GM18519 (cell line): ENCODE results near the gene SESN2.

Source experiments
- ATAC-seq: cut with Tn5 transposase; IDR thresholded peaks from one replicate; pipeline ENCODE4 v1.9.1; 2021; ENCODE audit warnings: mild to moderate bottlenecking, moderate library complexity; ENCODE audit not compliant: unreplicated experiment, low FRiP score

The SESN2 gene

DNA sequence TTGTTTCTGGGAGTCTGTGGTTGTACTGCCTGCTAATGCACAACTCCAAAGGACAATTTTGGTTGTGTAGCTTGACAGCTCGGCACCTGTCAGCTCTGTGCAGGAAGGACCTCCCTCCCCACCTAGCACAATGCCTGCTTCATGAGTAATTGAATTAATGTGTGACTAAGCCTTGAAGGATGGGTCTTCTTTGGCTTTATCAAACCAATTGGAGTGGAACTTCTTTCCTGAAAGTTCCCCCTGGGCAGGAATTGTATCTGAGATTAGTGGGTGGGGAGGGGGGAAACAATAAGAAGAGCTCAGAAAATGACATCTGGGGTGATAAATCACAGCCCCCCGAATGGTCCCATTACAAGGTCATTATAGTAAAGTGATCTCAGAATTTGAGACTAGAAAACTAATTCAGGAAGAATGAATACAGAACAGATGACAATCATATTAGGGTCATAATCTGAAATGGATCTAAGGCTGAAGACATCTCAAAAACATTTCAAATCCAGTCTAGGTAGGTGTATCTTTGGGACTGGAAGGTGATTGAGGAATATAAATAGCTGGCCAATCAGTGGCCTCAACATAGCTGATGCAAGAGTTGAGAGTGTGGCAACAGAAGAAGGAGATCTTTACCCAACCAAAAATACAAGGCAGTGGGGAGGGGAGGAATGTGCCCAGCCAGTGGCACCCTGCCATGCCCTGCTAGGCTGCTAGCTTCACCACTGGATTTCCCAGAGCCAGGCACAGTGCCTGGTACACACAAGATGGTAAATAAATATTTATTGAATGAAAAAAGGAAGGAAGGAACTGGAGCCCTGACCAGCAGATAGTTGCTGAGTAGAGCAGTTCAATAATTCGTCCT lies 10.1 kb upstream of the SESN2 start:
- ATAC-seq, result no peak

DNA sequence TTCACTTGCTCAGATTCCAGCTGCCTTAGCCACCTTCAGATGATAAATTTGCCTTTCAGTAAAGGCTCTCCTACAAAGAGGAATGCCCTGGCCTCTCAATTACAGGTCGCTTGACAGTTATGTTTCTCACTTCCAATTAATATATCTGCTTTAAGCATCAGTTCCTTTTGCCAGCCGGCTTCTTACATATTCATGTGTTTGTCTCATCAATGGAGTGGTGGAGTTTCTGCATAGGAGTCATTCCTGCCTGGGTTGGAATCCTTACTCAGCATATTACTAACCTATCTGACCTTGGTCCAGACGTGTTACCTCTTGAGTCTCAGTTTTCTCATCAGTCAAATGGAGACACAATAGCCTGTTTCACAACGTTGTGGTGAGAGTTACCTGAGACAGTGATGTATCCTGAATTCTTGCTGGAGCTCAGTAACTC lies 9.4 kb upstream of the SESN2 start:
- ATAC-seq, result no peak

DNA sequence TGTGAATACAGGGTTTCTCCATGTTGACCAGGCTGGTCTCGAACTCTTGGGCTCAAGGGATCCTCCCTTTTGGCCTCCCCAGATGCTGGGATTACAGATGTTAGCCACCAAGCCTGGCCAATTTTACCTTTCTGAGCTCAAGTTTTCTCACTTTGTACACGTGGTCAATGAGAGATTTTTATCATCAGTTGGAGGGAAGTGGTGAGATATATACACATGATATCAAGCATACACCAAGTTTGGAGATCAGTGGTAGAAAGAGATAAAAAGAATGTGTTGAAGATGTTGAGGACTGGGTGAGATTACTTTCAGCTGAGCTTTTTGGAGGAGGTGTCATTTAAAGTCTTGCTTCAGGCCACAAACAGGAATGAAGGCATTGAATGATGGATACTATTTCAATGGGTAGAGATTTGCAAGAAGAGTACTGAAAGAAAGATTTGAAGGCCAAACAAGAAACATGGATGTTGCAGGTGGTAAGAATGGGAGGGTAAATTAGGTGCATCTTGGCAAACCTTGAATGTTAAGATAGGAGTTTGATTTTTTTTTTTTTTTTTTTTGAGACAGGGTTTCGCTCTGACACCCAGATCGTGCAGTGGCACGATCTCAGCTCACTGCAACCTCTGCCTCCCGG lies 3.0 kb upstream of the SESN2 start:
- no peak for ATAC-seq

DNA sequence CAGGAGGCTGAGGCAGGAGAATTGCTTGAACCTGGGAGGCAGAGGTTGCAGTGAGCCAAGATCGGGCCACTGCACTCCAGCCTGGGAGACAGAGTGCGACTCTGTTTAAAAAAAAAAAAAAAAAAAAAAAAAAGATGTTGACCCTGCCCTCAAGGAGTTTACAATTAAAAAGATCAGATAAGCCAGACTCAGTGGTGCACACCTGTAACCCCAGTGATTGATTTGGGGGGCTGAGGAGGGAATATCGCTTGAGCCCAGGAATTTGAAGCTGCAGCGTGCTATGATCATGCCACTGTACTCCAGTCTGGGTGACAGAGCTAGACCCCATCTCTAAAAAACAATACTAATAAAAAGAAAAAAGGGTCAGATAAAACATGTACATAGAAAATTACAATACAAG lies 1.6 kb upstream of the SESN2 start:
- ATAC-seq, result no peak

DNA sequence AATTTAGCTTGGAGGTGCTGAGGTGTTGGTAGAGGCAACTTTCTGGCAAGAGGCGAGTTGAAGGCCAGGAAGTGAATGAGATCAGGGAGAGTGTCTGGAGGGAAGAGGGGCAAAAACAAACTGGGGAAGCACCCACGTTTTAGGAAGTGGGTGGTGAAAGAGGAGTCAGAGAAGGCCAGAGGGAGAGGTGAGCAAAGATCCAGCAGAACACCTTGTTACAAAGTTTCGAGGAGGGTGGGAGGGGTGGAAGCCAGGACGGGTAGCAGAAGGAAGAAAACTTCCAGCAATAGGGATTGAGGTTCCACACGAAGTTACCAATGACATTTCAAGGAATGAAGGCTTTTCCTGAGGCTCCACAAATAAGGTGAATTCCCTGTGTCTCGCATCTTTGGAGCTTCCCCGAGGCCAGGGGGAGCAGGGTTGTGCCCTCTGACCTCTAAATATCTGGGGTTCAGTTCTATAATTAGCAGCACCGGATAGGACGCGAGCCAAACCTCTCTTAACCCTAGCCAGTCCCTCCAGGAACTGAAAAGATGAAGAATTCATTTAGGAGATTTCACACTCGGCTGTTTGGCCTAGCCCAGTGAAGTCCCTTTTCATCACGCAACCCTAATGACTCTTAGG lies 578 bp upstream of the SESN2 start:
- no peak for ATAC-seq

DNA sequence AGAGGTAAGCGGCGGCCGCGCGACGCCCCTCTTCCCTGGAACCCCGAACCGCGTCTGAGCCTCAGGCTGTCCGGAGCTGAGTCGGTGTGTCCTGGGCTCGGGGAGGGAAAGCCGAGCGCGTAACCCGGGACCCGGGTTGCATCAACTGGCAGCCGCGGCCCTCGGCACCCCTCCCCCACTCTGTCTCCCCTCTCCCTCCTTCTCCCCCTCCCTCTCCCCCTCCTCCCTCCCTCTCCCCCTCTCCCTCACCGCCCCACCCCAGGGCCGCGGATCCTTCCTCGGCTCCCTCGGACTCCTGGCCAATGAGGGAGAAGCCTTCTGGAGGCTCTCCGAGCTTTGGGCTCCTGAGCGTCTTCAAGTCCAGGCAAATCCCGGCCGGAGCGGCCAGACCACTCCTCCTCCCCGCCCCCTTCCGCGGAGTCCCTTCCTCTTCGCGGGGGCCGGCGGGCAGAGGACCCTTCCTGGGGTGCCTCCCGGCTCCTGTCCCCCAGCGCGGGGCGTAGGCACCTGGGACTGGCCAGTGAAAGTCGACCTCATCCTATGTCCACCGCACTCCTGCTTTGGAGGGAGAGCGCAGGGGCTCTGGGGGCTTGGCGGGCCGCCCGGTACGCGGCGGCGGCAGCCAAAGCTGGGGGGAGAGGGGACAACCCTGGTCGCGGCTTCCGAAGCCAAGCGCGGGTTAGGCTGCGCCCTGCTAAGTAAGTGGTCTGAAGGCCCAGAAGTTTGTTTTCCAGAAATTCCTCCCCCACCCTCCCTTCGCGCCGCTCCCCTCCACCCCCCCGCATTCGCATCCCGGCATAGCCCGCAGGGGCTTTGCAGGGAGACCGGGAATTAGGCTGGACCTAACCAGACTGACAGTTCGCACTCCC lies 850 bp downstream of the SESN2 start:
- no peak for ATAC-seq

DNA sequence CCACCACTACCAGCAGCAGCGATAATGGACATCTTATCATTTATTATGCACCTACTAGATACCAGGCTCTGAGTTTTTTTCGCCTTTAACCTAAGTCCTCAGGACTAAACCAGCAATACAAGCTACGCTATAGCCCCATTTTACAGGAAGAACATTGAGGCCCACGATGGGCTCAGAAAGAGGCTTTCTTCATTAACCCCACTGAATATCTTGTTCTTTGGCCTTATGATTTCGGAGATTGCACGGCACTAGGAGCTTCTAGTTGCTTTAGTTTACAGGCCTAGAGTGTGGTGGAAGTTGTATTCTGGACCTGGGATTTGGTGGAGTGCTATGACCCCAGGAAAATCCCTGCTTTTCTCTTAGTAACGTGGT lies 1.5 kb downstream of the SESN2 start:
- no peak for ATAC-seq

DNA sequence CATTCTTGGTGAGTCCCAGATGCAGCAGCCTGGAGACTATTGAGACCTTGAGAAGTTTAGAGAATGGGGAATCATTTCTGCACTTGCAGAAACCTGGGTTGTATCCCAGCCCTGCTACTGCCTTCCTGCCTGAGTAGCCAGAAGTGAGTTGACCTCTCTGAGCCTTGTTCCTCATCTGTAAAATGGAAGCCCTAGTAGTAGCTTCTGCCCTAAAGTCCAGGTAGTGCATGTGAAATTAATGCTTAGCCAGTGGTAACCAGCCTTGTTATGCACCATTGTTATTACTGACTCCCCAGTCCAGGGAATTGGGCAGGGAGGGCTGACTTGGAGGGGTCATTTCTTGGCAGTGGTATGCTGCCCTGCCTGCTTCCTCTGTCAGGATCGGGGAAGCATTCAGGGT lies 5.6 kb downstream of the SESN2 start:
- ATAC-seq, result no peak

DNA sequence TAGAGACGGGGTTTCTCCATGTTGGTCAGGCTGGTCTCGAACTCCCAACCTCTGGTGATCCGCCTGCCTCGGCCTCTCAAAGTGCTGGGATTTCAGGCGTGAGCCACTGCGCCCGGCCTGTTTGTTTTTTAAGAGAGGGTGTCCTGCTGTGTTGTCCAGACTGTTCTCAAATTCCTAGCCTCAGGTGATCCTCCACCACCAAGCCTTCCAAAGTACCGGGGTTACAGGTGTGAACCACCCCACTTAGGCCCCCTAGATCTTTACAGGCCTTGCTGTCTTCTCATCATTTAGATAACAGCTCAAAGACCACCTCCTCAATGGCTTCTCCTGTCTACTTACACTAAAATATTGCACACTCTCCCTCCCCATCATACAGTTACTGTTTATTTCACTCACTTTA lies 6.3 kb downstream of the SESN2 start:
- no peak for ATAC-seq

DNA sequence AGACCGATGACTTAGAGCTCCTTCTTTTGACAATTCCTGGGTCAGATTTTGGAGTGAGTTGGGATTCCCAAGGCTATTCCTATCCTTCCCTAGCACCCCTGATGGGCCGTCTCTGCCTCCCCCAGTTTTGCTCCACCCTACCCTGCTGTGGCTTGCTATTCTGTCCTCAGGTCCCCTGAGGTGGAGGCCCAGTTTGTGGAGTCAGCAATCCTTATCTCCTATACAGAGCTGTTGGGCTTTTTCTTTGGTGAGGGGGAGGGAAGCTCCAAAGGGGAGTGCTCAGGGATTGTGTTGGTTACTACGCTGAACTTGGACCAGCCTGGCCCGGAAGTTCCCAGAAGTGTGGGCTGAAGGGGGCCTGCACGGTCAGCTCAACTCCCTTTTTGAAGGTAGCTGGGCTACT lies 7.6 kb downstream of the SESN2 start:
- ATAC-seq, result no peak

DNA sequence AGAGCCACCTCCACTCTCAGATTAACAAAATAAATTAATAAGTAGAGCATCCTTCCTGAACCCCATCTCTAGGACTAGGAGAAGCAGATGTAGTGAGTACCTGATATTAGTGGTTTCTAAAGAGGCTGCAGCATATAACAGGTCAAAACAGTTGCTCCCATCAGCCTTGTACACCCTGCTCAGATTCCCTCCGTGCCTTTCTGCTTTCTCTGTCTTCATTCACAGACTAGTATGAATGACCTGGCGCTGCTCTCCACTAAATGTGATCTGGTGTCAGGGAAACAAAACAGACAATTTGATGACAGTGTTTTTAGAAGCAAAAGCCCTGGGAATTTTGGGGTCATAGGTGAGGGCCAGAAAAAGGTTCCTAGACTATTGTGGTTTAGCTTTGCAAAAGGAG lies 8.3 kb downstream of the SESN2 start:
- ATAC-seq, result no peak

DNA sequence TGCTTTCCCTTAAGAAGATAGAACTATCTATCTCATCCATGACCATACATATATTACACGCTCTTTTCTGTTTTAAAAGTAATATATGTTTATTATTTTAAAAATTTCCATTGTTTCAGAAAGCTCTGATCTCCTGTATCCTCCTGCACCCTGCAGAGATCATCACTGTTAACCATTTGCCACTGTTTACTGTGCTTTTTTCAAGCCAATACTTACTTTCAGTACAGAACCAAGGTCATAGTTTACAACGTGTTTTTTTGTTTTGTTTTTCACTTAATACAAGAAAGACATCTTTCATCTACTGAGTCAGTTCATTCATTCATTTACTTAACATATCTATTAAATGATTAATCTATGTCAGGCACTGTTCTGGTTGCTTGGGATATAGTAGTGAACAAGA lies 10.2 kb downstream of the SESN2 start:
- ATAC-seq, result no peak

DNA sequence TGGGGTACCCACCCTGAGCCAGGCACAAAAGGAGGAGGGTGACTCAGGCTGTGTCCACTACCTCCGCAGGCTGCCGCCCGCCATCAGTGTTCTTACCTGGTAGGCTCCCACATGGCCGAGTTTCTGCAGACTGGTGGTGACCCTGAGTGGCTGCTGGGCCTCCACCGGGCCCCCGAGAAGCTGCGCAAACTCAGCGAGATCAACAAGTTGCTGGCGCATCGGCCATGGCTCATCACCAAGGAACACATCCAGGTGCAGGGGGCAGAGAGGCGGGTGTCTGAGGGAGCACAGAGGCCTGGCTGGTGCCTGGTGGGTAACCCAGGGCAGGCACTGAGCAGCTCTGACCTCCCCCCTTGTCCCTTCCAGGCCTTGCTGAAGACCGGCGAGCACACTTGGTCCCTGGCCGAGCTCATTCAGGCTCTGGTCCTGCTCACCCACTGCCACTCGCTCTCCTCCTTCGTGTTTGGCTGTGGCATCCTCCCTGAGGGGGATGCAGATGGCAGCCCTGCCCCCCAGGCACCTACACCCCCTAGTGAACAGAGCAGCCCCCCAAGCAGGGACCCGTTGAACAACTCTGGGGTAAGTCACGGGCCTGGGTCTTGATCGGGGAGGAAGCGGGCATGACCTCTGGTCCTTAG lies 13.0 kb downstream of the SESN2 start:
- no peak for ATAC-seq

DNA sequence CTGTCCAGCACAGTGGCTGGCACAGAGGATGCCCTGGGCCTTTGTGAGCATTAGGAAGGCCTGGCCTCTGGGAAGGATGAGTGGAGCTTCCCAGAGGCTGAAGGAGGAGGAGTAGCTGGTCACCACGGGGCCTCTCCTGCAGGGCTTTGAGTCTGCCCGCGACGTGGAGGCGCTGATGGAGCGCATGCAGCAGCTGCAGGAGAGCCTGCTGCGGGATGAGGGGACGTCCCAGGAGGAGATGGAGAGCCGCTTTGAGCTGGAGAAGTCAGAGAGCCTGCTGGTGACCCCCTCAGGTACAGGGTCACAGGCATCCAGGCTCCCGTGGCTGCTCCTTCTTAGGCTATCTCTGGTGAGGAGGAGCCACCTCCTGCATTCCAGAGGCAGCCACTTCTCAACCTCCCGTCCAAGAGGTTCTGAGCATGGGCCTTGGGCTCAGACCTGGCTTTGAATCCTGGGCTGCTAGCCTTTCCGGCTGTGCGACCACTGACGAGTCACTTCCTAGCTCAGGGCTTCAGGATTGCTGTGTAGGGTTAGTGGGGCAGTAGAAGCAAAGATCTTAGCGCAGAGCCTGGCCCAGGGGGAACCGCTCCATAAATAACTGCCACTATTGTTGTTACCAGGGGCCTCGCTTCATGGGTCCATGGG lies 14.0 kb downstream of the SESN2 start:
- ATAC-seq, result no peak

DNA sequence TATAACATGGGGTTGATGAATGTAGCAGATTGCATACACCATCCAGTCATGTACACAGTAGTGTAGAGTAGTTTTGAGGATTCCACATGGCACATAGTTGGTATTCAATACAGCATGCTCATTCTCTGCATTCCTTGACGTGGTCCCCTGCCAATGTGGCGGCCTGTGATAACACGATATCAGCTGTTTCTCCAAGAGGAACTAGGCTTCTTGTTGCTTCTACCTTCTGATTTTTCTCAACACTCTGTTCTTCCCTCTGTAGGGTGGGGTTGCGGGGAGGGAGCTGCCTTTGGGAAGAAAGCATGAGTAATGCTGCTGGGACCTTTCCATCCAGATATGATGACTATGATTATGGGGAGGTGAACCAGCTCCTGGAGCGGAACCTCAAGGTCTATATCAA lies 19.4 kb downstream of the SESN2 start:
- ATAC-seq, result no peak

DNA sequence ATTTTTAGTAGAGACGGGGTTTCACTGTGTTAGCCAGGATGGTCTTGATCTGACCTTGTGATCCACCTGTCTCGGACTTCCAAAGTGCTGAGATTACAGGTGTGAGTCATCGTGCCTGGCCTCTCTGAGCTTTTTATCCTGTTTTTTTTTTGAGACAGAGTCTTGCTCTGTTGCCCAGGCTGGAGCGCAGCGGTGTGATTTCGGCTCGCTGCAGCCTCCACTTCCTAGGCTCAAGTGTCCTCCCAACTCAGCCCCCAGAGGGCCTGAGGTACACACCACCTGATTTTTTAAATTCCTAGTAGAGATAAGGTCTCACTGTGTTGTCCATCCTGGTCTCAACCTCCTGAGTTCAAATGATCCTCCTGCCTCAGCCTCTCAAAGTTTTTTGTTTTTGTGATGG lies 20.4 kb downstream of the SESN2 start:
- ATAC-seq, result no peak

DNA sequence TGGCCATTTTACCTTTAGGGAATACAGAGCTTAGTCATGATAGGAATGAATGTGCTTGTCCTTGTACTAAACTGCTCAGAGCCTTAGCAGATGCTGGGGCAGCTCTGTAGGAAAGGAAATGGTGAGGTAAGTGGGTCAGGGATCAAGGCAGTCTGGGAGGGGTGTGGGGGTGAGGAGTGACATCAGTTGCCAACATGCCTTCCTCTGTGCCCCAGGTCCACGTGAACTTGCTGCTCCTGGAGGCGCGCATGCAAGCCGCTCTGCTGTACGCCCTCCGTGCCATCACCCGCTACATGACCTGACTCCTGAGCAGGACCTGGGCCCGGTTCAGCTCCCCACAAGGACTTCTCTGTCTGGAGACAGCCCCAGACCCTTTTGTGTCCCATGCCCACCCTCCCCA lies 21.2 kb downstream of the SESN2 start:
- no peak for ATAC-seq

DNA sequence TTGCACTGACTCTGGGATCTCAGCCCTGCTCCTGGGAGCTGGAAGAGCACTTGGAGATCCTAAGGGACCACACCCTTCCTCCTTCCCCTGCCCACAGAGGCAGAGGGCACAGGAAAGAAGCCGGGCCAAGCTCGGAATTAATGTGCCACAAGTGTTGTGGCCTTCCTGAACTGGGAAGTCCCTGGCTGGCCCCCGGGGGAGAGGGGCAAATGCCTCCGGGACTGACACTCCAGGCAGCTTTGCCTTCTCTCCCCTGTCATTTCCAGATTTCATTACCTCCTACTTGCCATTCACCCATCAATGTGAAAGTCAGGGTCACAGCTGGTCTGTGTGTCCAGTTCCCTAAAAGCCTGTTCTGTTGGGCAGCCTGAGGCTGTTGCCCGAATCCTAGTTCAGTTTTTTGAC lies 21.7 kb downstream of the SESN2 start:
- ATAC-seq, result no peak

DNA sequence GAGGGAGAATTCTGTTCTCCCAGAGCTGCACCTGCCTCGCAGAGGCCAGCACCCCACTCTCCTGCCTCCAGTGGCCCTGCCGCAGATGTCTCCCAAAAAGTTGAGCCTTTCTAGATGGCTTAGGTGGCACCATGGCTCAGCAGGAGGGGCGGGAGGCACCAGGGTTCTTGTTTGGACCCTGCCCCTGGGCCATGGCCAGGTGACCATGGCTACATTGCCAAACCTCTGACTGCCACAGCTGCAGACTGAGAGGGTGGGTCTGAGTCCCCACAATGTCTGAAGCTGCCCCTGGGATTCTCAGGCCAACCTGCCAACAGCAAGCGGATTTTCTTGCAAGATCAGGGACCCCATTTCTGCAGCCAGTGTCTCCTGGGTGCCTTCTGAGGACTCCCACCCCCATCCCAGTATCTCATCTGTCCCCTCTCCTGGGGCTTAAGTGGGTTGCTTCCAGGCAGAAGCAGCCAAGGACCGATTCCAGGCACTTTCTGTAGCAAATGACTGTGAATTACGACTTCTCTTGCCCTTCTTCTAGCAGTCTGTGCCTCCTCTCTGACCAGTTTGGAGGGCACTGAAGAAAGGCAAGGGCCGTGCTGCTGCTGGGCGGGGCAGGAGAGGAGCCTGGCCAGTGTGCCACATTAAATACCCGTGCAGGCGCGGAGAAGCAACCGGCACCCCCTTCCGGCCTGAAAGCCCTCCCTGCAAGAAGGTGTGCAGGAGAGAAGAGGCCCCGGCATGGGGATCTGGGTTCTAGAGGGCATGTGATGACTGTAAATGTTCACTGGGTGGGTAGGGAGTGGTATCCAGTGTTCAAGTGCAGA lies 22.5 kb downstream of the SESN2 start:
- ATAC-seq, result no peak
